Spleen (tissue), 11 donors: Measurements from ENCODE around the gene C12orf43. TPM values are rescaled to one million over a fixed set of nuclear protein-coding genes. Genes with fewer than 3 reads are reported as not detected.

Source experiments
- DNase-seq: peaks from one replicate; pipeline ENCODE4 v3.0.0-alpha.2; 2020
- H3K27ac ChIP-seq, 8 donors: fragments of 200-600 bp; sonication (generic) in 7 of 8; 1 replicate in 4 of 8; 2 replicates in 4 of 8; pipeline versions ENCODE4 v1.5.0 to v1.8.0; 2016 to 2021; ENCODE audit warnings: inconsistent platforms in 4 of 8, mild to moderate bottlenecking in 4 of 8, moderate library complexity in 1 of 8
- H3K27me3 ChIP-seq, 7 donors: fragments of 200-600 bp; sonication (generic) in 6 of 7; replicated peaks in 1 of 7; 1 replicate in 4 of 7; 2 replicates in 3 of 7; pipeline versions ENCODE4 v1.5.0 to v1.8.0; 2016 to 2021; ENCODE audit warnings: inconsistent platforms in 3 of 7, mild to moderate bottlenecking in 1 of 7
- H3K36me3 ChIP-seq, 6 donors: fragments of 200-600 bp; sonication (generic) in 5 of 6; 1 replicate in 4 of 6; 2 replicates in 2 of 6; pipeline versions ENCODE4 v1.5.0 to v1.8.0; 2016 to 2021; ENCODE audit warnings: inconsistent platforms in 2 of 6
- H3K4me1 ChIP-seq, 6 donors: fragments of 200-600 bp; sonication (generic) in 5 of 6; 1 replicate in 3 of 6; 2 replicates in 3 of 6; pipeline versions ENCODE4 v1.5.0 to v1.8.0; 2016 to 2021; ENCODE audit warnings: inconsistent platforms in 3 of 6
- H3K4me3 ChIP-seq, 8 donors: fragments of 200-600 bp; sonication (generic) in 7 of 8; 1 replicate in 4 of 8; 2 replicates in 4 of 8; pipeline versions ENCODE4 v1.5.0 to v1.8.0; 2016 to 2021; ENCODE audit warnings: inconsistent platforms in 4 of 8, mild to moderate bottlenecking in 4 of 8, moderate library complexity in 2 of 8
- H3K9me3 ChIP-seq, 8 donors: fragments of 200-600 bp; sonication (generic) in 7 of 8; 1 replicate in 4 of 8; 2 replicates in 4 of 8; pipeline versions ENCODE4 v1.5.0 to v1.8.0; 2016 to 2021; ENCODE audit warnings: inconsistent platforms in 4 of 8
- POLR2A ChIP-seq, 3 donors: fragments of 450-650 bp; IDR thresholded peaks; one replicate each; pipeline ENCODE4 v1.5.1; 2017; ENCODE audit warnings: antibody characterized with exemption in 3 of 3, mild to moderate bottlenecking in 1 of 3
- POLR2AphosphoS5 ChIP-seq, 3 donors: sonication (generic); formaldehyde crosslinking; IDR thresholded peaks; one replicate each; pipeline ENCODE4 v1.5.1; 2017; ENCODE audit warnings: antibody characterized with exemption in 3 of 3
- WGBS, 5 donors: extraction: QIAGEN DNeasy Blood & Tissue Kit in 3 of 5; methylation state at CpG; one replicate each; pipeline versions ENCODE4 v1.1.5 to v1.1.7; 2013 to 2018; 5-methylcytosine and 5-hydroxymethylcytosine counted together
- intact Hi-C: fragments of 100-400 bp; cut with DNase I; formaldehyde crosslinking; loops from one replicate; pipeline ENCODE4 v1.15.0; 2023; ENCODE audit warnings: low total_unique reads
- polyA plus RNA-seq, 3 donors: library from polyadenylated mRNA; stranded (reverse); fragments of 200-250 nt; gene quantifications; one replicate each; pipeline ENCODE4 v1.2.1, GENCODE V29; 2013
- total RNA-seq, 7 donors: library from RNA; depleted of rRNA in 3 of 7; stranded (reverse); fragments of >200 nt in 3 of 7; fragmentation: NEBNext Ultra II Directional in 4 of 7; extraction: Animal tissue kit (Norgen Biotek cat#: 25700) in 4 of 7; gene quantifications; one replicate each; pipeline versions ENCODE4 v1.1.0 to v1.2.1, GENCODE V29; 2016 to 2021
- TF ChIP-seq, protein P1 (sequence below), 11 experiments: fragments of 200-600 bp in 7 of 11; fragments of 450-650 bp in 4 of 11; sonication (generic) in 4 of 11; IDR thresholded peaks in 8 of 11; conservative IDR thresholded peaks in 3 of 11; 1 replicate in 7 of 11; 2 replicates in 4 of 11; pipeline versions ENCODE4 v1.4.0 to v1.8.0; 2016 to 2021; ENCODE audit warnings: antibody characterized with exemption in 11 of 11, inconsistent platforms in 4 of 11, mild to moderate bottlenecking in 1 of 11
- donor health status: healthy with polysubstance abuse.
- donor health status: DM: no; HTN: no; CAD: no; lungs with moderate emphysema.
- donor health status: DM: no; HTN: no; CAD: no.
- donor health status: Bipolar disorder and iron deficiency.
- donor health status: healthy.
- donor health status: DM: no; HTN: no; CAD: no.
- donor health status: DM: yes; HTN: yes; CAD: no.

C12orf43 gene
- total and polyA plus RNA-seq, 10 donors, result 8.0 to 16.8 (median 11.7) TPM

DNA sequence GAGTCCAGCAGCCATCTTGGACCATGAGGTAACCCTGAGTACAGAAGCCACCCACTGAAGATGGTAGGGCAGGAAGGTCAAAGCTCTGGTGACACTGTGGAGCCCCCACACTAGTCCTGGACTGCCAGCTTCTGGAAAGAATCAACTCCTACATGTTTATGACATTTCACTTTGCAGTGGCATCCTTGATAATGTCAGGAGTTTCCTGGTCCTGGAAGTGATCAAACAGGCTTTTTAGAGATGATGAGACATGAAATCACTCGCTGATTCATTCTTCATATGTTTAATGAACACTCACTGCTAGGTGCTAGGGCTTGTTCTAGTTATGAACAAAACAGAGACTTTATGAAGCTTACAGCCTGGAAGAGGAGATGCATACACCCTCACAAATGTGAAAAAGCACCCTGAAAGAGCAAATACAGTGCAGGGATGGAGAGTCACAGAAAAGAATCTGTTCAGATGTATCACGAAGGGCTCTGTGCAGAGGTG is 53.7 kb downstream of the C12orf43 start:
- Histone ChIP-seq H3K4me1 (no peaks in the 10 kb centered on the region), H3K4me3 (no peak overlapping the region), H3K27ac (no peak overlapping the region), H3K9me3 (no peaks in the 10 kb centered on the region), H3K27me3 (no peaks in the 10 kb centered on the region), H3K36me3 (no peaks in the 10 kb centered on the region)
- TF ChIP-seq POLR2A (IDR thresholded peaks at IDR 0.05) (no peak), POLR2AphosphoS5 (IDR thresholded peaks at IDR 0.05) (no peak)
- TF ChIP-seq, protein P1, sequence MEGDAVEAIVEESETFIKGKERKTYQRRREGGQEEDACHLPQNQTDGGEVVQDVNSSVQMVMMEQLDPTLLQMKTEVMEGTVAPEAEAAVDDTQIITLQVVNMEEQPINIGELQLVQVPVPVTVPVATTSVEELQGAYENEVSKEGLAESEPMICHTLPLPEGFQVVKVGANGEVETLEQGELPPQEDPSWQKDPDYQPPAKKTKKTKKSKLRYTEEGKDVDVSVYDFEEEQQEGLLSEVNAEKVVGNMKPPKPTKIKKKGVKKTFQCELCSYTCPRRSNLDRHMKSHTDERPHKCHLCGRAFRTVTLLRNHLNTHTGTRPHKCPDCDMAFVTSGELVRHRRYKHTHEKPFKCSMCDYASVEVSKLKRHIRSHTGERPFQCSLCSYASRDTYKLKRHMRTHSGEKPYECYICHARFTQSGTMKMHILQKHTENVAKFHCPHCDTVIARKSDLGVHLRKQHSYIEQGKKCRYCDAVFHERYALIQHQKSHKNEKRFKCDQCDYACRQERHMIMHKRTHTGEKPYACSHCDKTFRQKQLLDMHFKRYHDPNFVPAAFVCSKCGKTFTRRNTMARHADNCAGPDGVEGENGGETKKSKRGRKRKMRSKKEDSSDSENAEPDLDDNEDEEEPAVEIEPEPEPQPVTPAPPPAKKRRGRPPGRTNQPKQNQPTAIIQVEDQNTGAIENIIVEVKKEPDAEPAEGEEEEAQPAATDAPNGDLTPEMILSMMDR (IDR thresholded peaks at IDR 0.05 in 8 of 11, conservative IDR thresholded peaks at IDR 0.05 in 3 of 11), result no peak
- 67 to 90% (median 85%) methylated on average over 2 of the region's 2 CpGs for WGBS, 5 donors
- no peak for DNase-seq
- intact Hi-C loops, result loop anchor here (10.0 kb wide), 1 partner anchor 238 kb away; the partner anchor contains the start of gene ACADS

DNA sequence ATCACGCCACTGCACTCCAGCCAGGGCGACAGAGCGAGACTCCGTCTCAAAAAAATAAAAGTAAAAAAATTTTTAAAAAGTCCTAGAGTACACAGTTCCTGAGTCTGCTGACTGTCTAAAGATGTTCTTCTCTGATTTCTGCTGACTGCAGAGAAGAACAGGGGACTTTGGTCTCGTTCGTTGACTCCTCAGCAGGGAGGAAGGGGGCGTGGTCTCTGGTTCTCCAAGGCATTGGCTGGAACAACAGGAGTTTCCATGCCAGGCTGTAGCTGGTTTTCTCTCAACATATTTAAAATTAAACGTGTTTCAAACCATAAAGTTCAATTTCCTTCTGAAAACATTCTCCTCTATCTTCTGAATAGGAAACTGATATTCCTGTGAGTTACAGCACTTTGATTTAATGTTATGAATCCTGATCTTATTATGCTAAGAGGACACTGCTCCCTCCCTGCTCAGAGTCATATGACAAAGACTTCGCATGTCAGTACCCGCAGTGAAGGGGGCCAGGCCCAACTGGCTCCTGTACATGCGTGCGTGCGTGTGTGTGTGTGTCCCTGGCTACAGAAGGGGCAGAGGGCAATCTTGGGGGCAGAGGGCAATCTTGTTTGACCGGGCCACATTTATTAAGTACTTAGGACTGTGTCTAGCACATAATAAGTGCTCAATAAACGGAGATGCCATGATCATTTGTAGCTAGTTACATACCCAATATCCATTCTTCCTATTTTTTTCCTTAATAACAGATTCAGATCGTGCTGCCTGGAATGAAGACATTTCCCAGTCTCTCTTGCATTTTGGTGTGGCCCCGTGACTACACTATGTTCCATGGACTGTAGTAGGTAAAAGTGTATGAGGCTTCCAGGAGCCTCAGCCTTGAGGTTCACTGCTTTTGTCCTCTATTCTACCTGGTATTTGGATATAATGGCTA is 54.4 kb downstream of the C12orf43 start:
- 69 to 82% (median 74%) methylated on average over 17 of the region's 17 CpGs for WGBS, 5 donors
- no peak overlapping the region for H3K27ac ChIP-seq
- TF ChIP-seq POLR2A (IDR thresholded peaks at IDR 0.05) (no peak), POLR2AphosphoS5 (IDR thresholded peaks at IDR 0.05) (no peak)
- TF ChIP-seq, protein P1 (IDR thresholded peaks at IDR 0.05 in 8 of 11, conservative IDR thresholded peaks at IDR 0.05 in 3 of 11), result no peak
- no peaks in the 10 kb centered on the region for H3K27me3 ChIP-seq
- no peaks in the 10 kb centered on the region for H3K4me1 ChIP-seq
- no peak overlapping the region for H3K4me3 ChIP-seq
- no peak for DNase-seq
- H3K36me3 ChIP-seq, result no peaks in the 10 kb centered on the region
- intact Hi-C loops, result loop anchor here (10.0 kb wide), 1 partner anchor 237 kb away; the partner anchor contains the start of gene ACADS
- no peaks in the 10 kb centered on the region for H3K9me3 ChIP-seq

DNA sequence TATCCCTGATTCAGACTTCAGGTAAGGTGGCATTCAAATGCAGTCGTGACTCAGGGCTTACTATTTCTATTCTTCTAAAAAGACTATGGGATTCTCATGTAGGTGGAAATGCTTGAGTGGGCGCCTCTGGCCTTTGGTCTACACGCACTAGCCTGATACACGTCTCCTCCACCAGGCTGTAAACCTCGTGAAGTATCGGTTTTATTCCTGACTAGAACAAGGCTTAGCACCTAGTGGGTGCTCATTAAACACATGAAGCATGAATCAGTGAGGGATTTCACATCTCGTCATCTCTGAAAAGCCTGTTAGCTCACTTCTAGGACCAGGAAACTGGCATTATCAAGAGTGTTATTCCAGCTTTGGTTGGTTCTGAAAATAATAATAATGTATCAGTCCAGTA is 55.6 kb downstream of the C12orf43 start:
- TF ChIP-seq, protein P1 (IDR thresholded peaks at IDR 0.05 in 8 of 11, conservative IDR thresholded peaks at IDR 0.05 in 3 of 11), result no peak
- TF ChIP-seq POLR2A (IDR thresholded peaks at IDR 0.05), result no peak
- no peak for TF ChIP-seq POLR2AphosphoS5 (IDR thresholded peaks at IDR 0.05)
- intact Hi-C loops, result loop anchor here (10.0 kb wide), 1 partner anchor 236 kb away; the partner anchor contains the start of gene ACADS
- WGBS, 5 donors, result 67 to 79% (median 73%) methylated on average over 7 of the region's 7 CpGs
- Histone ChIP-seq H3K4me3 (no peak overlapping the region), H3K4me1 (no peaks in the 10 kb centered on the region), H3K9me3 (no peaks in the 10 kb centered on the region), H3K27ac (no peak overlapping the region), H3K27me3 (no peaks in the 10 kb centered on the region), H3K36me3 (no peaks in the 10 kb centered on the region)
- DNase-seq, result no peak
